Fibroblast of villous mesenchyme (primary cell): ENCODE data around the gene ZNF333. TPM values are rescaled to one million over a fixed set of nuclear protein-coding genes. Genes with fewer than 3 reads are reported as not detected.
"Not testable (repeated sequence)": the region's sequence is repeated elsewhere in the genome, so short reads cannot be mapped to it uniquely, and the experiment has no call there.

ENCODE experiments used
- DNase-seq: peaks from one replicate; pipeline ENCODE4 v3.0.0-alpha.2; 2010; ENCODE audit warnings: low read depth
- H3K4me3 ChIP-seq: 2 replicates; pipeline ENCODE4 v1.5.1; 2011; ENCODE audit warnings: low read depth, mild to moderate bottlenecking, low read length
- CTCF ChIP-seq: IDR thresholded peaks from 2 replicates; pipeline ENCODE4 v1.5.1; 2012; ENCODE audit warnings: low read depth, mild to moderate bottlenecking, low read length; ENCODE audit not compliant: insufficient read depth
- total RNA-seq: library from RNA; depleted of rRNA; stranded (reverse); fragments of >200 nt; gene quantifications from 2 replicates; pipeline ENCODE4 v1.2.3, GENCODE V29; 2012

ZNF333 gene
- total RNA-seq, 1 donor: 18.6 TPM

- no peak for TF ChIP-seq CTCF
- no peak overlapping the region for H3K4me3 ChIP-seq
- DNase-seq: no peak
Measured at GRCh38 chr19:14764401-14764800, 74.6 kb downstream of the ZNF333 start.

- H3K4me3 ChIP-seq, DNase-seq: not testable (repeated sequence)
Measured at GRCh38 chr19:14765403-14765802, 75.6 kb downstream of the ZNF333 start.

- DNase-seq: not testable (repeated sequence)
Measured at GRCh38 chr19:14765841-14766240, 76.0 kb downstream of the ZNF333 start.

GRCh38 chr19:14767466-14767971 lies 77.7 kb downstream of the ZNF333 start:
- no peak for TF ChIP-seq CTCF
- DNase-seq: no peak
- no peak overlapping the region for H3K4me3 ChIP-seq

More at GRCh38 chr19:14765841-14766240, 76.0 kb downstream of the ZNF333 start:
- H3K4me3 ChIP-seq: not testable (repeated sequence)

GRCh38 chr19:14768001-14768400 lies 78.2 kb downstream of the ZNF333 start:
- no peak for DNase-seq
- TF ChIP-seq CTCF: no peak
- no peak overlapping the region for H3K4me3 ChIP-seq

- TF ChIP-seq CTCF: no peak
- H3K4me3 ChIP-seq: no peak overlapping the region
- DNase-seq: no peak
Measured at GRCh38 chr19:14769201-14769600, 79.4 kb downstream of the ZNF333 start.

GRCh38 chr19:14770136-14770535 lies 80.3 kb downstream of the ZNF333 start:
- no peak for DNase-seq
- TF ChIP-seq CTCF: no peak
- no peak overlapping the region for H3K4me3 ChIP-seq

- no peak for DNase-seq
- no peak overlapping the region for H3K4me3 ChIP-seq
- TF ChIP-seq CTCF: no peak
Measured at GRCh38 chr19:14770944-14771839, 81.3 kb downstream of the ZNF333 start.
